Right cardiac atrium (tissue), 5 donors: ENCODE data around the gene CSGALNACT2. TPM values are rescaled to one million over a fixed set of nuclear protein-coding genes. Genes with fewer than 3 reads are reported as not detected.
"Not testable (repeated sequence)": the region's sequence is repeated elsewhere in the genome, so short reads cannot be mapped to it uniquely, and the experiment has no call there.

ENCODE experiments used
- ATAC-seq, 2 donors: fragments of 200-7000 bp; cut with Tn5 transposase; one replicate each; pipeline versions ENCODE4 v1.8.0 to v1.9.1; 2020; ENCODE audit warnings: moderate library complexity in 2 of 2, mild to moderate bottlenecking in 1 of 2
- DNase-seq, 3 donors: peaks; one replicate each; pipeline ENCODE4 v3.0.0-alpha.2; 2020
- H3K27ac ChIP-seq: one replicate; pipeline ENCODE4 v1.5.1; 2013; ENCODE audit warnings: mild to moderate bottlenecking, low read length, control low read depth, moderate library complexity
- H3K27me3 ChIP-seq: one replicate; pipeline ENCODE4 v1.6.1; 2013; ENCODE audit not compliant: control insufficient read depth, insufficient read depth
- H3K4me1 ChIP-seq: one replicate; pipeline ENCODE4 v1.6.1; 2013; ENCODE audit warnings: low read length; ENCODE audit not compliant: control insufficient read depth, insufficient read depth
- H3K4me3 ChIP-seq: one replicate; pipeline ENCODE4 v1.5.1; 2013; ENCODE audit warnings: low read length, control low read depth
- H3K9me3 ChIP-seq: one replicate; pipeline ENCODE4 v1.6.1; 2013; ENCODE audit warnings: low read length; ENCODE audit not compliant: control insufficient read depth
- WGBS: extraction: QIAGEN DNeasy Blood & Tissue Kit; methylation state at CpG from one replicate; pipeline ENCODE4 v1.1.7; 2013; 5-methylcytosine and 5-hydroxymethylcytosine counted together
- intact Hi-C, 4 donors: fragments of 100-400 bp; cut with DNase I; formaldehyde crosslinking; loops; one replicate each; pipeline versions ENCODE4 v1.11.0 to v1.14.0; 2022 to 2023
- polyA plus RNA-seq: library from polyadenylated mRNA; stranded (reverse); fragments of 200-250 nt; gene quantifications from one replicate; pipeline ENCODE4 v1.2.3, GENCODE V29; 2013
- total RNA-seq, 4 donors: library from RNA; stranded (reverse); fragmentation: NEBNext Ultra II Directional; extraction: Animal tissue kit (Norgen Biotek cat#: 25700); gene quantifications; one replicate each; pipeline ENCODE4 v1.2.1, GENCODE V29; 2021
- donor health status: healthy with polysubstance abuse.
- donor health status: DM: no; HTN: yes; CAD: no.
- donor health status: DM: no; HTN: no; CAD: no.
- donor health status: DM: no; HTN: yes; CAD: no; lungs with severe emphysema.
- donor health status: DM: yes; HTN: yes; CAD: no.

Gene CSGALNACT2
- total and polyA plus RNA-seq, 5 donors, result 5.1 to 17.2 (median 10.4) TPM

- intact Hi-C loops, result loop anchor here in 1 of 4 donors (10.0 kb wide), 1 partner anchor 50 kb away; no protein-coding TSS in a partner anchor
- WGBS, result 93% methylated on average over 5 of the region's 5 CpGs
- no peak overlapping the region for H3K4me3 ChIP-seq
- H3K27me3 ChIP-seq, result no peaks in the 10 kb centered on the region
- H3K4me1 ChIP-seq, result no peaks in the 10 kb centered on the region
- H3K27ac ChIP-seq, result no peak overlapping the region
- no peaks in the 10 kb centered on the region for H3K9me3 ChIP-seq
- DNase-seq (no peak), ATAC-seq (no peak)
Observed at GRCh38 chr10:43134126-43134905, 3.9 kb upstream of the CSGALNACT2 start.

- Histone ChIP-seq H3K9me3 (no peaks in the 10 kb centered on the region), H3K4me1 (no peaks in the 10 kb centered on the region), H3K27ac (no peak overlapping the region), H3K27me3 (no peaks in the 10 kb centered on the region), H3K4me3 (no peak overlapping the region)
- no peak for DNase-seq
- 85% methylated on average over 5 of the region's 5 CpGs for WGBS
- intact Hi-C loops, result loop anchor here in 1 of 4 donors (10.0 kb wide), 1 partner anchor 50 kb away; no protein-coding TSS in a partner anchor
- no peak for ATAC-seq
Observed at GRCh38 chr10:43135064-43135463, 3.2 kb upstream of the CSGALNACT2 start.

GRCh38 chr10:43135656-43136055 is 2.6 kb upstream of the CSGALNACT2 start:
- DNase-seq (no peak), ATAC-seq (no peak)
- Histone ChIP-seq H3K27me3 (no peaks in the 10 kb centered on the region), H3K4me3 (no peak overlapping the region), H3K4me1 (no peaks in the 10 kb centered on the region), H3K27ac (no peak overlapping the region), H3K9me3 (no peaks in the 10 kb centered on the region)
- WGBS, result 92% methylated on average over 2 of the region's 2 CpGs
- intact Hi-C loops, result loop anchor here in 1 of 4 donors (10.0 kb wide), 1 partner anchor 49 kb away; no protein-coding TSS in a partner anchor

- Histone ChIP-seq H3K4me1 (no peaks in the 10 kb centered on the region), H3K9me3 (no peaks in the 10 kb centered on the region), H3K27me3 (no peaks in the 10 kb centered on the region), H3K4me3 (no peak overlapping the region), H3K27ac (no peak overlapping the region)
- no peak for DNase-seq
- no peak for ATAC-seq
- 95% methylated on average over 5 of the region's 5 CpGs for WGBS
- intact Hi-C loops, result loop anchor here in 1 of 4 donors (10.0 kb wide), 1 partner anchor 48 kb away; no protein-coding TSS in a partner anchor
Observed at GRCh38 chr10:43136432-43136831, 1.8 kb upstream of the CSGALNACT2 start.

GRCh38 chr10:43136995-43137716 is 1.1 kb upstream of the CSGALNACT2 start:
- intact Hi-C loops, result loop anchor here in 1 of 4 donors (10.0 kb wide), 1 partner anchor 48 kb away; no protein-coding TSS in a partner anchor
- WGBS, result 47% methylated on average over 27 of the region's 27 CpGs
- Histone ChIP-seq H3K4me1 (no peaks in the 10 kb centered on the region), H3K9me3 (no peaks in the 10 kb centered on the region), H3K27ac (peak overlapping the region; percentile 71), H3K4me3 (peak overlapping the region; percentile 98), H3K27me3 (no peaks in the 10 kb centered on the region)
- no peak for DNase-seq
- peak in 1 of 2 donors; percentile 9 for ATAC-seq

GRCh38 chr10:43137717-43138020 is 576 bp upstream of the CSGALNACT2 start:
- Histone ChIP-seq H3K9me3 (no peaks in the 10 kb centered on the region), H3K4me3 (peak overlapping the region; percentile 98), H3K27ac (peak overlapping the region; percentile 71), H3K4me1 (no peaks in the 10 kb centered on the region), H3K27me3 (no peaks in the 10 kb centered on the region)
- DNase-seq (peak; percentile 67 to 82 (median 81)), ATAC-seq (peak; percentile 73 to 88)
- intact Hi-C loops, result loop anchor here in 1 of 4 donors (10.0 kb wide), 1 partner anchor 47 kb away; no protein-coding TSS in a partner anchor
- WGBS, result under 1% methylated on average over 30 of the region's 30 CpGs

- DNase-seq (no peak), ATAC-seq (peak; percentile 17 to 20)
- intact Hi-C loops, result loop anchor here in 1 of 4 donors (10.0 kb wide), 1 partner anchor 46 kb away; no protein-coding TSS in a partner anchor
- H3K4me1 ChIP-seq, result no peaks in the 10 kb centered on the region
- peak overlapping the region; percentile 80 for H3K27ac ChIP-seq
- under 1% methylated on average over 22 of the region's 22 CpGs for WGBS
- no peaks in the 10 kb centered on the region for H3K27me3 ChIP-seq
- H3K4me3 ChIP-seq, result peak overlapping the region; percentile 98
- H3K9me3 ChIP-seq, result no peaks in the 10 kb centered on the region
Observed at GRCh38 chr10:43138757-43139241, 554 bp downstream of the CSGALNACT2 start.

GRCh38 chr10:43141421-43141820 is 3.2 kb downstream of the CSGALNACT2 start:
- H3K27me3 ChIP-seq, result no peaks in the 10 kb centered on the region
- intact Hi-C loops, result no loop called here
- H3K9me3 ChIP-seq, result no peaks in the 10 kb centered on the region
- no peaks in the 10 kb centered on the region for H3K4me1 ChIP-seq
- H3K27ac ChIP-seq, result no peak overlapping the region
- WGBS, result 94% methylated on average over 5 of the region's 5 CpGs
- DNase-seq (no peak), ATAC-seq (no peak)
- H3K4me3 ChIP-seq, result no peak overlapping the region

- no peaks in the 10 kb centered on the region for H3K9me3 ChIP-seq
- no peak for DNase-seq
- intact Hi-C loops, result no loop called here
- no peaks in the 10 kb centered on the region for H3K27me3 ChIP-seq
- 90% methylated on average over 6 of the region's 6 CpGs for WGBS
- no peaks in the 10 kb centered on the region for H3K4me1 ChIP-seq
- no peak overlapping the region for H3K4me3 ChIP-seq
- H3K27ac ChIP-seq, result no peak overlapping the region
- ATAC-seq, result no peak
Observed at GRCh38 chr10:43145311-43145710, 7.1 kb downstream of the CSGALNACT2 start.

- intact Hi-C loops, H3K9me3 ChIP-seq, H3K4me3 ChIP-seq, ATAC-seq, H3K4me1 ChIP-seq, DNase-seq, H3K27me3 ChIP-seq, H3K27ac ChIP-seq: not testable (repeated sequence)
- WGBS, result 98% methylated on average over 1 of the region's 1 CpG
Observed at GRCh38 chr10:43145936-43146335, 7.7 kb downstream of the CSGALNACT2 start.

GRCh38 chr10:43151371-43151770 is 13.1 kb downstream of the CSGALNACT2 start:
- no peaks in the 10 kb centered on the region for H3K9me3 ChIP-seq
- ATAC-seq (peak; percentile 35 to 43), DNase-seq (no peak)
- no peaks in the 10 kb centered on the region for H3K27me3 ChIP-seq
- intact Hi-C loops, result no loop called here
- WGBS, result 50% methylated on average over 2 of the region's 2 CpGs
- H3K27ac ChIP-seq, result no peak overlapping the region
- peaks cover 5% of the 10 kb centered on the region for H3K4me1 ChIP-seq
- H3K4me3 ChIP-seq, result no peak overlapping the region
